IgD-negative memory B cell (primary cell): Measurements from ENCODE around the gene TMEM131. TPM values are rescaled to one million over a fixed set of nuclear protein-coding genes. Genes with fewer than 3 reads are reported as not detected.
"Not testable (repeated sequence)": the region's sequence is repeated elsewhere in the genome, so short reads cannot be mapped to it uniquely, and the experiment has no call there.

Experiments used
- H3K27ac Mint-ChIP-seq, 3 donors: one replicate each; pipeline ENCODE4 v1.8.0; 2020 to 2022; ENCODE audit warnings: mild to moderate bottlenecking in 3 of 3, mixed read lengths in 3 of 3, moderate library complexity in 1 of 3
- H3K27me3 Mint-ChIP-seq: one replicate; pipeline ENCODE4 v1.8.0; 2021; ENCODE audit warnings: mixed read lengths
- H3K36me3 Mint-ChIP-seq: one replicate; pipeline ENCODE4 v1.8.0; 2020; ENCODE audit warnings: mild to moderate bottlenecking, mixed read lengths
- H3K4me1 Mint-ChIP-seq, 3 donors: one replicate each; pipeline ENCODE4 v1.8.0; 2020 to 2022; ENCODE audit warnings: mixed read lengths in 3 of 3, mild to moderate bottlenecking in 1 of 3
- H3K4me3 Mint-ChIP-seq, 4 donors: one replicate each; pipeline ENCODE4 v1.8.0; 2020 to 2022; ENCODE audit warnings: mild to moderate bottlenecking in 4 of 4, mixed read lengths in 4 of 4, moderate library complexity in 3 of 4
- H3K9me3 Mint-ChIP-seq, 3 donors: one replicate each; pipeline ENCODE4 v1.8.0; 2020 to 2021; ENCODE audit warnings: mixed read lengths in 3 of 3, mild to moderate bottlenecking in 1 of 3
- polyA plus RNA-seq: library from polyadenylated mRNA; unstranded; fragments of 300-500 nt; fragmentation: Illumina TruSeq; gene quantifications from one replicate; pipeline ENCODE4 v1.2.3, GENCODE V29; 2021

Gene TMEM131
- polyA plus RNA-seq, 1 donor from 2014 or later, result 24.9 TPM

DNA sequence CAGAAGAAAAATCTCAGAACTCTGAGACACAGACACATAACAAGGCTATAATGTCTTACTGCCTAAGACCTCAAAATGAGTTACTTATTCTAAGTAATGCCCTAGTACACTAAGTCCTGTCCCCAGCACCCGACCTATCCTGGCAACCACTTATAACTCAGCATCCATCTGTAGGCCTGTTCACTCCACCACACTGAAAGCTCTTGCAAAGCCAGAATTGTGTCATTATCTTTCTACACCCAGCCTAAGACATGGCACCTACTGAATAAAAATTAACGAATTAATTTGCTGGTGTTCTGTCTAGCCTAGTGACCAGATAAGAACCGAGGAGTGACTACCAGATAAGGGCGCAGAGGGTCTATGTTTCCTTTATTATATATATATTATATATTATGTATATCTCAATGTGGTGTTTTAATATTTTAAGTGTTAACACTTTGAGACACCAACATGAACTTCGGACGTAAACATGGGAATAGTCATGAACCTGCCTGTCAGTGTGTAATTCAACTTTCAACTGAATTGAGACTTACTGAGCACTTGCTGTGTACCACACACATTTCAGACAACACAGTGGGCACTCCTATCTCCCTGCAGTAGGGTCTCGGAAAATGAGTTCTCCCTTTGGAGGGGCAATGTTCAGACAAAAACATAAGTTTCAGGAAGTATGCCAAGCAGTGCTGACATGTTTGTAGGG is 27.7 kb downstream of the TMEM131 start:
- Mint-ChIP-seq H3K4me1 (peaks cover 56 to 67% (median 66%) of the 10 kb centered on the region in 3 donors), H3K27ac (peak overlapping the region in 2 of 3 donors; percentile 26 to 65), H3K27me3 (no peaks in the 10 kb centered on the region), H3K9me3 (no peaks in the 10 kb centered on the region), H3K36me3 (peaks cover 5% of the 10 kb centered on the region), H3K4me3 (no peak overlapping the region)

DNA sequence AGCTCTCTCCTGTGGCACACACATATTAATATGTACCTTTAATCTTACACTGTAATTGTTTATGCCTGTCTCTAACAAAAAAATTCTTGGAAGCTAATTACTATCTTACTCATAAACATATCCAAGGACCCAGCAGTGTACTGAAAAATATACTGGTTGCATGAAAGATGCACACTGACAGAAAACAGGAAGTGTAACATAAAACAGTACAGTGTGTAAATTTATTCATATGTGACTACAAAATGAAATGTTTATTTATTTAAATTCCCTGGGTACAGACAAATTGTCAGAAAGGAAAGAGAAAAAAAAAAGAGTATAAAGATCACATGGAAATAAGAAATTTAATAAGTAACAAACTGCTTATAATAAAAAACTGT is 28.5 kb downstream of the TMEM131 start:
- peak overlapping the region; percentile 26 to 78 (median 67) for H3K27ac Mint-ChIP-seq
- no peaks in the 10 kb centered on the region for H3K9me3 Mint-ChIP-seq
- no peaks in the 10 kb centered on the region for H3K27me3 Mint-ChIP-seq
- H3K4me1 Mint-ChIP-seq, result peaks cover 61 to 75% (median 75%) of the 10 kb centered on the region in 3 donors
- peaks cover 5% of the 10 kb centered on the region for H3K36me3 Mint-ChIP-seq
- H3K4me3 Mint-ChIP-seq, result peak overlapping the region in 2 of 4 donors; percentile 10 to 80

DNA sequence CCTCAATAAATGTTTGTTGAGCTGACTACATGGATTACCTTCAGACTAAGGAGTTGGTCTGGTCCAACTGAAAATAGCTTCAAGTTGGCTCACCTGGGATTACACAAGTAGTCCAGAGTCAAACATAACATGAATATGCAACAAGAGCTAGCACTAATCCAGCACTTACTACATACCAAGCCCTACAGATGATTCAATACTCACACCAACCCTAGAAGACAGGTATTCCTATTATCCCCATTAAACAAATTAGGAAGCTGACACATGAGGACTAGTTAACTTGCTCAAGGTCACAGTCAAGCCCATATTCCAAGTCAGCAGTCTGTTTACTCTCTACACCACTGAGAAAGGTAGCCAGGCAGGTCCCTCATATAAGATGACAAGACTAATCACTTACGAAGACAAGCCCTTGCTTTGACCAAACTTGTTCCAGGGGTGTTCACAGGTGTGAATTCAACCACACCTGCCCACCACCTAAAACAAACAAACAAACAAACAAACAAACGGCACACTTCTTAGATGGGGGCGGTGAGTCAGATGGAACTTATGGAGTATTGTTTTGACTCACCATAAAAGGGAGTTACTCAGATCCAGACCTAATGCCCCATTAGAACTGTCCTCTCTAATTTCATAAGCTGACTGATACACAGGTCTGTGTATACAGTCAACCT is 29.1 kb downstream of the TMEM131 start:
- Mint-ChIP-seq H3K36me3 (peaks cover 5% of the 10 kb centered on the region), H3K4me1 (peaks cover 63 to 76% (median 73%) of the 10 kb centered on the region in 3 donors), H3K27ac (peak overlapping the region; percentile 26 to 78 (median 67)), H3K9me3 (no peaks in the 10 kb centered on the region), H3K27me3 (no peaks in the 10 kb centered on the region), H3K4me3 (peak overlapping the region in 2 of 4 donors; percentile 10 to 80)

DNA sequence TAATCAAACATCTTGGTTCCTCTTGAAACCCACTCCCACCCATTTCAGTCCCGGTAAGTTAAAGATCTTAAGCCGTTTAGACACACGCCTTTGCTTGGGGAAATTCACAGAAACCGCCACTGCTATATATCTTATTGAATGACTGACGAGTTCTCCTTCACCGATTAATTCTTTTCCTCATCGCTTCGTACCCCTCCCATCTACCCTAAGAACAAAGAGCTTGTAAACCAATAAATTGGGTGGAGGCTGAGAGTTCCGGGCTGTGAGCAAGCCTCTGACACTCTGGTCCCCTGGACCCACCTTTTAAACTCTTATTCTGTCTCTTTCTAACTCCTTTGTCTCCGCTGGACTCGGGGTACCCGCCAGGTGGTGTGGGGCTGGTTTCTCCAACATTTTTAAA is 30.6 kb downstream of the TMEM131 start:
- Mint-ChIP-seq H3K9me3 (no peaks in the 10 kb centered on the region), H3K4me3 (peak overlapping the region in 1 of 4 donors; percentile 76), H3K27me3 (no peaks in the 10 kb centered on the region), H3K36me3 (peaks cover 5% of the 10 kb centered on the region), H3K4me1 (peaks cover 60 to 76% (median 74%) of the 10 kb centered on the region in 3 donors), H3K27ac (peak overlapping the region in 2 of 3 donors; percentile 8 to 65)

DNA sequence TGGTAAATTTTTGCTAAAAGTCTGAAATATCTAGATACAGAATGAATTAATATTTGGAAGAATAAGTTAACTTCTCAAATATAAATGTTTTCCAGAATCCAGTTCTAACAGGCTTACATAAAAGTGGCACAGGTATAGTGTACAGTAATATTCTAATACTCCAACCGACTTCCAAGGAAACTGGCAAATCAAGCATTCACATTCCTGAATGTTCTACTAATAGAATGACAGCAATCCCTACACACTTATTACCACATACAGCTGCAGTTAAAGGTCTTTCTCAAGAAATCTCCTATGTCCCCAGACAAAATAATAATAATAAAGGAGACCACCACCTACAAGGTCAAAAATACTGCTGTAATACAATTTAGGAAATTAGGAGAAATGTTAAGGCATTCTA is 31.9 kb downstream of the TMEM131 start:
- peak overlapping the region in 1 of 3 donors; percentile 35 for H3K27ac Mint-ChIP-seq
- H3K4me3 Mint-ChIP-seq, result peak overlapping the region in 1 of 4 donors; percentile 15

DNA sequence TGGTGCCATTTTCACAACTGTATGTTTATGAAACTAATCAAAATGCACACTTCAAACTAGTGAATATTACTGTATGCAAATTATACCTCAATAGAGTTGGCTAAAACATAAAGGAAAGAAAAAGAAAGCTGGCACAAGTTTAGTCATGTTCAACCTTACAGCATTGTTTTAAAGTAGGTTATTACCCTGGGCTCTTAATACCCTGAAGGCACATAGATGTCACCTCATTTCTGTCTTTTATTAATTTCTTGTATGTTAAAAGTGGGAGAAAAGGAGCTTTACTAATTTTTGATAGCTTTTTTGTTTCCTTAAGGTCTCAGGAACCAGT is 32.7 kb downstream of the TMEM131 start:
- H3K27me3 Mint-ChIP-seq, result no peaks in the 10 kb centered on the region
- peak overlapping the region in 1 of 4 donors; percentile 48 for H3K4me3 Mint-ChIP-seq
- peak overlapping the region; percentile 11 to 88 (median 54) for H3K27ac Mint-ChIP-seq
- H3K36me3 Mint-ChIP-seq, result peaks cover 2% of the 10 kb centered on the region
- H3K4me1 Mint-ChIP-seq, result peaks cover 63 to 78% (median 75%) of the 10 kb centered on the region in 3 donors
- H3K9me3 Mint-ChIP-seq, result no peaks in the 10 kb centered on the region

More for the DNA sequence above, 31.9 kb downstream of the TMEM131 start:
- Mint-ChIP-seq H3K27me3 (no peaks in the 10 kb centered on the region), H3K36me3 (peaks cover 2% of the 10 kb centered on the region), H3K9me3 (no peaks in the 10 kb centered on the region), H3K4me1 (peaks cover 60 to 75% (median 75%) of the 10 kb centered on the region in 3 donors)

DNA sequence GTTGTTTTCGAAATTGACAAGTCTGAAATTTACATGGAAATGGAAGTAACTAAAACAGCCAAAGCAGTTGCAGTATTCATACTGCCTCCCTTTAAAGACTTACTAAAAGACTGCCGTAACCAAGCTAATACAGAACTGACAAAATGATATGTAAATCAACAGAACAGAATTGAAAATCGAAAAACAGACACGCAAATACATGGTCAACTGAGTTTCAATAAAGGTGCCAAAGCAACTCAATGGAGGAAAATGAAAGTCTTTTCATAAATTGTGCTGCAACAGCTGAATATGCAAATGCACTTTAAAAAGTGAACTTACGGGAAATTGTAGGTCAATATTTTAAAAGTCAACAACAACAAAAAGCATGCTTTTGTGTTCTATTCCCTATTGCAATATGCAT is 34.2 kb downstream of the TMEM131 start:
- peaks cover 56 to 71% (median 69%) of the 10 kb centered on the region in 3 donors for H3K4me1 Mint-ChIP-seq
- no peaks in the 10 kb centered on the region for H3K9me3 Mint-ChIP-seq
- H3K27me3 Mint-ChIP-seq, result no peaks in the 10 kb centered on the region
- H3K27ac Mint-ChIP-seq, result peak overlapping the region in 2 of 3 donors; percentile 16 to 65
- peaks cover 2% of the 10 kb centered on the region for H3K36me3 Mint-ChIP-seq
- peak overlapping the region in 3 of 4 donors; percentile 9 to 57 (median 41) for H3K4me3 Mint-ChIP-seq

DNA sequence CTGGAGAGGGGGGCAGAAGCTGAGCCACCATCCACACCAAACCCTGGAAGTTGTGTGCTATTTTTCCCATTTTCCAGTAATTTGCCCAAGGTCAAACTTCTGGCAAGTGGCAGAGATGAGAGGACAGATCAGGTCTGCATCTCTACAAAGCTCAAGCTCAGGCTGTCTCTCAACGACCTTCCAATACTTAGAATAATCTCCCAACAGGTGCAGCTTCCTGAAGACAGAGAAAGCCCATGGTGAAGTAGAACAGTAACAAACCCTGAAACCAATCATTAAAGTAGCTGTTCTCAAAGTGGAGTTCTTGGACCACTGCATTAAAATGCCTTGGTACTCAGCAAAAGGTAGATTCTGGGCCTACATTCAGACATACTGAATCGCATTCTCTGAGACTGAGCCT is 37.6 kb downstream of the TMEM131 start:
- peaks cover 65 to 75% (median 74%) of the 10 kb centered on the region in 3 donors for H3K4me1 Mint-ChIP-seq
- peak overlapping the region; percentile 25 to 71 (median 28) for H3K27ac Mint-ChIP-seq
- H3K4me3 Mint-ChIP-seq, result peak overlapping the region; percentile 8 to 79 (median 33)
- H3K36me3 Mint-ChIP-seq, result no peaks in the 10 kb centered on the region
- no peaks in the 10 kb centered on the region for H3K27me3 Mint-ChIP-seq
- no peaks in the 10 kb centered on the region for H3K9me3 Mint-ChIP-seq

DNA sequence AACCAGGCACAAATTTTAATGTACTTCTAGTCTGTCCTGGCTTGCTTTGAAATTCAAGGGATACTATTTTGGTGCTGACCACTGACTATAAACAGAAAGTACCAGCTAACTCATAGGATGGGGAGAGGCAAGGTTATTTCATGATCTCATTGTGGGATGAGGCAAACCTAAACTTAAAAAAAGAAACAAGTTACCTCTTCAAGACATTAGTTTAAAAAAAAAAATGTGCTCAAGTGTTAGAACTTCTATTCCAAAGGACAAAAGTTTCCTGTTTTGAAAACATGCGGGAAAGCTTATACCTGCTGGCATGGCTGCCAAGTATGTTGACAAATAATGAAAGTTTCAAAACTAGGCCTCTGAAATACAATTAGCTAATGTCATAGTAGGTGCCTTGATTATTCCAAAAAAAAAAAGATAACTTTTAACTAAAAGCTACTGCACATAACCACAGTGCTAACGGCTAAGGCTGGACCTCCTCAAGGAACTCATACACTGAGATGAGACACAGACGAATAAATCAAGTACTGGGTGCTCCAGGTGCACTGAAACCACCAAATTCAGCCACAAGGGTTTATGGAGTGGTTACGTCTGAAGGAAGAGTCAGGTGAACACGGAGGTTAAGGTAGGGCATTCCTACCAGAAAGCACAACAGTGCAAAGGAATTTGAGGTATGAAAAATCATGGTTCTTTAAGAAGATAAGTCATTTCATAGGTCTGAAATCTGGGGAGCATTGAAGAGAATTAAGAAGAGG is 38.1 kb downstream of the TMEM131 start:
- Mint-ChIP-seq H3K36me3 (no peaks in the 10 kb centered on the region), H3K27ac (peak overlapping the region; percentile 25 to 71 (median 28)), H3K4me3 (peak overlapping the region in 3 of 4 donors; percentile 12 to 79 (median 54)), H3K27me3 (no peaks in the 10 kb centered on the region), H3K9me3 (no peaks in the 10 kb centered on the region), H3K4me1 (peaks cover 63 to 73% (median 72%) of the 10 kb centered on the region in 3 donors)

DNA sequence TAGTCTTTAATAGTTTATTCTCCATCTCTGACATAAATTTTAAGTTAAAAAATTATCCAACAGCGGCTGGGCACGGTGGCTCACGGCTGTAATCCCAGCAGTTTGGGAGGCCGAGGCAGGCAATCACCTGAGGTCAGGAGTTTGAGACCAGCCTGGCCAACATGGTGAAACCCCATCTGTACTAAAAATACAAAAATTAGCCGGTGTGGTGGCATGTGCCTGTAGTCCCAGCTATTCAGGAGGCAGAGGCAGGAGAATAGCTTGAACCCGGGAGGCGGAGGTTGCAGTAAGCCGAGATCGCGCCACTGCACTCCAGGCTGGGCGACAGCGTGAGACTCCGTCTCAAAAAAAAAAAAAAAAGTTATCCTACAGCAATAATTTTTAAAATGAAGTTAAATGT is 39.0 kb downstream of the TMEM131 start:
- peak overlapping the region in 1 of 4 donors; percentile 28 for H3K4me3 Mint-ChIP-seq
- H3K9me3 Mint-ChIP-seq, H3K36me3 Mint-ChIP-seq, H3K27me3 Mint-ChIP-seq, H3K27ac Mint-ChIP-seq: not testable (repeated sequence)
- H3K4me1 Mint-ChIP-seq, result peaks cover 64 to 75% (median 74%) of the 10 kb centered on the region in 3 donors

DNA sequence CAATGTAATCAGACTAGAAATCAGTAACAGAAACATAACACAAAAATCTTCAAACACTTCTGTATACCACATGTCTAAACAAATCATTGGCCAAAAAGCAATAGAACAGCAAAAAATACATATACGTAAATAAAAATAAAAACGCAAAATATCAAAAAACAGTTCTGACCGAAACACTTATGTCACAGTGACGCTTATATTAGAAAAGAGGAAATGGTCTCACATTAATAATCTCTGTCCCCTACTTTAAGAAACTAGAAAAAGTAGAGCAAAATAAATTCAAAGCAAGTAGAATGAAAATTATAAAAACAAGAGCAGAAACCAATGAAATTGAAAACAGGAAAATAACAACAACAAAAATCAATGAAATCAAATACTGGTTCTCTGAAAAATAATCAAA is 41.9 kb downstream of the TMEM131 start:
- Mint-ChIP-seq H3K27me3 (no peaks in the 10 kb centered on the region), H3K4me1 (peaks cover 64 to 76% (median 74%) of the 10 kb centered on the region in 3 donors), H3K27ac (peak overlapping the region; percentile 3 to 93 (median 84)), H3K9me3 (no peaks in the 10 kb centered on the region), H3K36me3 (peaks cover 1% of the 10 kb centered on the region), H3K4me3 (peak overlapping the region; percentile 36 to 84 (median 67))

DNA sequence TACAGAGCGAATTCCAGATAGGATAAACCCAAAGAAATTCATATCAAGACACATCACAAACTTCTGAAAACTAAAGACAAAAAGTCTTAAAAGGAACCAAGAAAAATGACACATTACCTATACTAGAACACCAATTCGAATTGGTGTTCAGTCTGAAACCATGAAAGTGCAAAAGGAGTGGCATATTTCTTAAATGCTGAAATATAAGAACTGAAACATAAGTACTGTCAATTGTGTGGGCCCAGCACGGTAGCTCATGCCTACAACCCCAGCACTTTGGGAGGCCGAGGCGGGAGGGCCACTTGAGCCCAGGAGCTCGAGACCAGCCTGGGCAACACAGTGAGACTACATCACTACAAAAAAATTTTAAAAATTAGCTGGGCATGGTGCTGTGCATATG is 43.4 kb downstream of the TMEM131 start:
- H3K4me1 Mint-ChIP-seq, result peaks cover 62 to 74% (median 69%) of the 10 kb centered on the region in 3 donors
- no peaks in the 10 kb centered on the region for H3K27me3 Mint-ChIP-seq
- peaks cover 2% of the 10 kb centered on the region for H3K36me3 Mint-ChIP-seq
- H3K27ac Mint-ChIP-seq, result peak overlapping the region; percentile 67 to 93 (median 76)
- peak overlapping the region in 2 of 4 donors; percentile 63 to 85 for H3K4me3 Mint-ChIP-seq
- H3K9me3 Mint-ChIP-seq, result no peaks in the 10 kb centered on the region

DNA sequence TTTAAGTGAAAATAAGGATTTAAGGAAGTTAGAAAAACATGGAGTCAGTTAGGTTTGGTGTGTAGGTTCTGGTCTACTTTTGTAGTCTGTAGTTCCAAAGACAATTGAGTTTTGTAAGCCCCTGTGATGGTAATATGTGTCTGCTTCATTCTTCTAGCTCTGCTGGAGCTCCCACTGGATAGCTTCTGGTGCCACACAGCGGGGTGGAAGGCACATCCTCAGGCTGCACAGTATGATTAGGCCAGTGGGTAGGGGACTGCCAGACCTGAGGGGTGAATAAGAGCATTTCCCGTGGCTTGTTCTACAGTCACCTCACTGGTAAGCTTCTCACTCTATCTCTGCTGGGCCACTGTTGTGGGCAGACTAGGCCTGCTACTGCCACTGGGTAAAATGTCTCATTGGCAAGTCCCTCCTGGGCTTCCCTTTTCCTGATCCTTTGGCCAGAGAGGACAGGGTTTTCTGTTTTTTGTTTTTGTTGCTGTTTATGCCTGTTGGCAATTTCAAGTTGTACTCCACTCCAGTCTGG is 44.5 kb downstream of the TMEM131 start:
- Mint-ChIP-seq H3K27me3 (no peaks in the 10 kb centered on the region), H3K27ac (peak overlapping the region in 2 of 3 donors; percentile 44 to 93), H3K36me3 (peaks cover 6% of the 10 kb centered on the region), H3K9me3 (no peaks in the 10 kb centered on the region), H3K4me3 (peak overlapping the region in 1 of 4 donors; percentile 85), H3K4me1 (peaks cover 70 to 76% (median 76%) of the 10 kb centered on the region in 3 donors)

DNA sequence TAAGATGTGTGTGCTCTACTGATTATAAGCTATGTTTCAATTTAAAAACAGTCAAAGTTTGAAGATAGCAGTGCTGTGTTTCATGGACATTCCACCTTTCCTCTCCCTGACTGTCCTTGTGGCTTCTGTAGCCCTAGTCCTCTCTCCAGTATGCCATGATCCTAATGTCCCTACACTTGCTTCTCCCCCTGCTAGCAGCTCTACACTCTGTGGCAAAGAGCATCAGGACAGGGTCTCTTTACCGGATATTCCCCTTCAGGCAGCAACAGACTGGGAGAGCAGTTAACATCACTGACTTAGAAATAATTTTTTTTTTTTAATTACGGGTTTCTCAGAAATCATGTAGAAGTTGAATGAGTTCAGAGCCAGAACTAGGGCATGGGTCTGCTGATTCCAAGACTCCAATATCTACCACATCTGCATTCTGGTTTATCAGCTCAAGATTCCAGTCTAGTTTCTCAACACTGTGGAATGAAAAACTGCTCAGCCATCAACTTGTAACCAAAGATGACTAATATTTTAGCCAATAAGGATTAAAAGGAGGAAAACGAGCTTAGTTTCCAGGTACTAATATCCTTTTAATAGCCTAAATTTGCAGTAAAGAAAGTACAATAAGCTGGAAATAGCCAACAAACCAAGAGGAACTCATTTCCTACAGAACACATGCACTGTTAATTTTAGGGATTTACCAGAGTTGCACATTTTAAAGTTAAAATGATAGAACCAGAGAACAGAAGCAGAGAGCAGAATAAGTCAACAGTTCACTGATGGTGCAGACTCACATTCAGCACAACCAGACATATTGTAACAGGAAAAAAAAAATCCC is 45.2 kb downstream of the TMEM131 start:
- peak overlapping the region in 2 of 4 donors; percentile 70 to 79 for H3K4me3 Mint-ChIP-seq
- no peaks in the 10 kb centered on the region for H3K9me3 Mint-ChIP-seq
- H3K27ac Mint-ChIP-seq, result peak overlapping the region in 1 of 3 donors; percentile 44
- peaks cover 68 to 72% (median 70%) of the 10 kb centered on the region in 3 donors for H3K4me1 Mint-ChIP-seq
- no peaks in the 10 kb centered on the region for H3K27me3 Mint-ChIP-seq
- peaks cover 6% of the 10 kb centered on the region for H3K36me3 Mint-ChIP-seq
